Activated T-cell treated with anti-CD3 and anti-CD28 coated beads, Interleukin-2, amount 50 U/mL, for 24 hours (primary cell): Measurements from ENCODE around the gene PKD2L1.
"Not testable (repeated sequence)": the region's sequence is repeated elsewhere in the genome, so short reads cannot be mapped to it uniquely, and the experiment has no call there.

Experiments used
- DNase-seq: peaks from one replicate; pipeline ENCODE4 v3.0.0-alpha.2; 2020
- H3K27ac Mint-ChIP-seq: 2 replicates; pipeline ENCODE4 v1.8.0; 2020; ENCODE audit warnings: mild to moderate bottlenecking, mixed read lengths
- H3K27me3 Mint-ChIP-seq: 2 replicates; pipeline ENCODE4 v1.8.0; 2020; ENCODE audit warnings: mixed read lengths
- H3K36me3 Mint-ChIP-seq: 2 replicates; pipeline ENCODE4 v1.8.0; 2020; ENCODE audit warnings: low read depth, mixed read lengths
- H3K4me1 Mint-ChIP-seq: 2 replicates; pipeline ENCODE4 v1.8.0; 2020; ENCODE audit warnings: low read depth, mixed read lengths
- H3K4me3 Mint-ChIP-seq: 2 replicates; pipeline ENCODE4 v1.8.0; 2020; ENCODE audit warnings: mild to moderate bottlenecking, moderate library complexity, mixed read lengths
- H3K9me3 Mint-ChIP-seq: 2 replicates; pipeline ENCODE4 v1.8.0; 2020; ENCODE audit warnings: mixed read lengths

PKD2L1 gene

GRCh38 chr10:100293066-100293465 is 37.0 kb downstream of the PKD2L1 start:
- Mint-ChIP-seq H3K36me3 (no peaks in the 10 kb centered on the region), H3K27ac (no peak overlapping the region)

GRCh38 chr10:100292300-100292699 is 37.7 kb downstream of the PKD2L1 start:
- H3K4me3 Mint-ChIP-seq, H3K9me3 Mint-ChIP-seq, H3K4me1 Mint-ChIP-seq, H3K27ac Mint-ChIP-seq, H3K36me3 Mint-ChIP-seq, DNase-seq: not testable (repeated sequence)
- H3K27me3 Mint-ChIP-seq, result peaks cover 26% of the 10 kb centered on the region

More at GRCh38 chr10:100293066-100293465, 37.0 kb downstream of the PKD2L1 start:
- Mint-ChIP-seq H3K9me3 (no peaks in the 10 kb centered on the region), H3K4me1 (no peaks in the 10 kb centered on the region), H3K27me3 (peaks cover 26% of the 10 kb centered on the region), H3K4me3 (no peak overlapping the region)
- no peak for DNase-seq

GRCh38 chr10:100291356-100291755 is 38.7 kb downstream of the PKD2L1 start:
- Mint-ChIP-seq H3K9me3 (no peaks in the 10 kb centered on the region), H3K36me3 (peaks cover 2% of the 10 kb centered on the region), H3K4me3 (no peak overlapping the region), H3K4me1 (peaks cover 10% of the 10 kb centered on the region), H3K27ac (no peak overlapping the region), H3K27me3 (peaks cover 18% of the 10 kb centered on the region)
- no peak for DNase-seq

- no peak overlapping the region for H3K4me3 Mint-ChIP-seq
- no peak for DNase-seq
- no peak overlapping the region for H3K27ac Mint-ChIP-seq
- H3K27me3 Mint-ChIP-seq, result peaks cover 8% of the 10 kb centered on the region
- peaks cover 19% of the 10 kb centered on the region for H3K36me3 Mint-ChIP-seq
- H3K4me1 Mint-ChIP-seq, result peaks cover 22% of the 10 kb centered on the region
- no peaks in the 10 kb centered on the region for H3K9me3 Mint-ChIP-seq
These were observed 40.4 kb downstream of the PKD2L1 start for GRCh38 chr10:100289641-100290040.

GRCh38 chr10:100288196-100288595 is 41.8 kb downstream of the PKD2L1 start:
- Mint-ChIP-seq H3K27ac (peak overlapping the region; percentile 53), H3K27me3 (peaks cover 2% of the 10 kb centered on the region), H3K4me3 (no peak overlapping the region), H3K36me3 (peaks cover 19% of the 10 kb centered on the region), H3K9me3 (no peaks in the 10 kb centered on the region), H3K4me1 (peaks cover 28% of the 10 kb centered on the region)
- no peak for DNase-seq

GRCh38 chr10:100287756-100288155 is 42.3 kb downstream of the PKD2L1 start:
- H3K4me1 Mint-ChIP-seq, result peaks cover 28% of the 10 kb centered on the region
- H3K36me3 Mint-ChIP-seq, result peaks cover 19% of the 10 kb centered on the region
- H3K27ac Mint-ChIP-seq, result peak overlapping the region; percentile 53
- no peaks in the 10 kb centered on the region for H3K9me3 Mint-ChIP-seq
- peaks cover 2% of the 10 kb centered on the region for H3K27me3 Mint-ChIP-seq
- no peak overlapping the region for H3K4me3 Mint-ChIP-seq
- DNase-seq, result no peak

- Mint-ChIP-seq H3K27me3 (no peaks in the 10 kb centered on the region), H3K4me1 (peaks cover 28% of the 10 kb centered on the region), H3K4me3 (peak within 1 kb of the TSS; percentile 96)
These were observed 43.7 kb downstream of the PKD2L1 start, which contains the start of gene BLOC1S2 for GRCh38 chr10:100286051-100287033. Gene BLOC1S2 (minus strand): TSS chr10:100286680. CDS start chr10:100286659, 21 bp downstream.

GRCh38 chr10:100285326-100285725 is 44.7 kb downstream of the PKD2L1 start:
- Mint-ChIP-seq H3K4me1 (peaks cover 34% of the 10 kb centered on the region), H3K27ac (peak overlapping the region; percentile 99), H3K36me3 (peaks cover 27% of the 10 kb centered on the region), H3K4me3 (peak overlapping the region; percentile 96)
- not testable (repeated sequence) for DNase-seq, H3K27me3 Mint-ChIP-seq, H3K9me3 Mint-ChIP-seq

More at GRCh38 chr10:100286051-100287033, 43.7 kb downstream of the PKD2L1 start, which contains the start of gene BLOC1S2:
- peak; percentile 96 for DNase-seq
- Mint-ChIP-seq H3K27ac (peak within 1 kb of the TSS; percentile 99), H3K9me3 (no peaks in the 10 kb centered on the region), H3K36me3 (peaks cover 19% of the 10 kb centered on the region)

GRCh38 chr10:100282907-100283306 is 47.1 kb downstream of the PKD2L1 start:
- peaks cover 44% of the 10 kb centered on the region for H3K36me3 Mint-ChIP-seq
- peaks cover 34% of the 10 kb centered on the region for H3K4me1 Mint-ChIP-seq
- no peak for DNase-seq
- H3K27me3 Mint-ChIP-seq, result no peaks in the 10 kb centered on the region
- no peak overlapping the region for H3K27ac Mint-ChIP-seq
- no peaks in the 10 kb centered on the region for H3K9me3 Mint-ChIP-seq
- no peak overlapping the region for H3K4me3 Mint-ChIP-seq

- not testable (repeated sequence) for H3K4me3 Mint-ChIP-seq, H3K4me1 Mint-ChIP-seq, H3K27me3 Mint-ChIP-seq, H3K9me3 Mint-ChIP-seq, H3K27ac Mint-ChIP-seq, DNase-seq
- H3K36me3 Mint-ChIP-seq, result peaks cover 61% of the 10 kb centered on the region
These were observed 53.1 kb downstream of the PKD2L1 start for GRCh38 chr10:100276971-100277370.

- Mint-ChIP-seq H3K4me1 (peaks cover 32% of the 10 kb centered on the region), H3K36me3 (peaks cover 35% of the 10 kb centered on the region), H3K4me3 (peak within 1 kb of the TSS; percentile 99), H3K27ac (peak within 1 kb of the TSS; percentile 99), H3K9me3 (no peaks in the 10 kb centered on the region), H3K27me3 (no peaks in the 10 kb centered on the region)
- DNase-seq, result peak; percentile 81
These were observed 62.6 kb downstream of the PKD2L1 start, which contains the start of gene CWF19L1 for GRCh38 chr10:100267239-100268104. Gene CWF19L1 (minus strand): TSS chr10:100267638. CDS start chr10:100267593, 45 bp downstream.

GRCh38 chr10:100265821-100266485 is 64.1 kb downstream of the PKD2L1 start:
- H3K36me3 Mint-ChIP-seq, result peaks cover 39% of the 10 kb centered on the region
- DNase-seq, result no peak
- no peaks in the 10 kb centered on the region for H3K27me3 Mint-ChIP-seq
- no peaks in the 10 kb centered on the region for H3K9me3 Mint-ChIP-seq
- peak overlapping the region; percentile 99 for H3K4me3 Mint-ChIP-seq
- peaks cover 40% of the 10 kb centered on the region for H3K4me1 Mint-ChIP-seq
- H3K27ac Mint-ChIP-seq, result peak overlapping the region; percentile 82

GRCh38 chr10:100254191-100254590 is 75.8 kb downstream of the PKD2L1 start:
- Mint-ChIP-seq H3K4me1 (no peaks in the 10 kb centered on the region), H3K36me3 (peaks cover 93% of the 10 kb centered on the region), H3K4me3 (no peak overlapping the region), H3K27me3 (no peaks in the 10 kb centered on the region), H3K9me3 (no peaks in the 10 kb centered on the region), H3K27ac (no peak overlapping the region)
- no peak for DNase-seq

GRCh38 chr10:100253041-100253440 is 77.0 kb downstream of the PKD2L1 start:
- H3K4me1 Mint-ChIP-seq, result no peaks in the 10 kb centered on the region
- H3K27me3 Mint-ChIP-seq, result no peaks in the 10 kb centered on the region
- no peak overlapping the region for H3K4me3 Mint-ChIP-seq
- H3K9me3 Mint-ChIP-seq, result no peaks in the 10 kb centered on the region
- no peak overlapping the region for H3K27ac Mint-ChIP-seq
- peaks cover 95% of the 10 kb centered on the region for H3K36me3 Mint-ChIP-seq
- no peak for DNase-seq
